Measurements from ENCODE around the gene PERM1. TPM values are rescaled to one million over a fixed set of nuclear protein-coding genes. Genes with fewer than 3 reads are reported as not detected.
A peak's percentile ranks its signal among the peaks of the same experiment; 100 is the strongest.
"Not testable (repeated sequence)": the region's sequence is repeated elsewhere in the genome, so short reads cannot be mapped to it uniquely, and the experiment has no call there.

PERM1 gene
- total and polyA plus RNA-seq, 2 experiments from 2014 or later = 0.45 TPM; not detected in 1

DNA sequence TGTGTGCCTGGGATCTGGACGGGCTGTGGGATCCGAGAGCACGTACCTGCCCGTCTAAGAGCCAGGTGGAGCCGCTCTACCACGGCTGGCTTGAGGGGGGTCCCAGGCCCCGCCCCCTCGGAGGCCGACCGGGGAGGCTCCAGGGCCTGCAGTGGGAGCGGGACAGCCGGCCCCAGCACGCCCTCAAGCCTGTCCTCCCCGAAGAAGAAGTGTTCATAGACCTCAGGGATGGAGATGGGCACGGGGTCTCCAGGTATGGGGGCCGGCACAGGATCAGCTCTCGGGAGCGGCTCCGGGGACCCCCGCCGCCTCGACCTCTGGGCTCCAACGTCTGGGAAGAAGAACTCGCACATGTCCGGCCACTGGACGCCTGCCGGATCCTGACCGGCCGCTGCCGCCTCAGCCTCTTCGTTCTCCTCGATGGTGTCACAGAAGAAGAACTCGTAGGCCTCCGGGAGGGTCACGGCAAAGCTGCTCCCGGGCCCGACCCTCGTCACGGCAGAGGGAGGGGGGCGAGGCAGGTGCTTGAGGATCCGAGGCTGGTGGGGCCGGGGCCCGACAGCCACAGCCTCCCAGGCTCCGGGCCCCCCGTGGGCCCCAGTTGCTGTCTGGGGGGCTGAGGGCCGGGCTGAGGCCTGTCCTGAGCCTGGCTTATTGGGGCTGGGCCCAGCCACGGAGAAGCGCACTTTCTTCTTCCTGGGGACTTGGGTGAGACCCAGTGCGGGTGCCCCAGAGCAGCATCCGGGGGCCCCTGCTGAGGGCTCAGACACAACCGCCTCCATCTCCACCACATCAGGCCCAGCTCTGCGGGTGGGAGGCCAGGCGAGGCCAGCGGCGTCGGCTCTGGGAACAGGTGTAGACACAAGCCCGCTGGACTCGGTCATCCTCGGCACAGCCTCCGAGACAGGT, 2.8 kb downstream of the PERM1 start:
- Histone ChIP-seq H3K4me3 (no peak overlapping the region), H4K20me1 (ENCODE audit: insufficient read depth) (no peaks in the 10 kb centered on the region), H3K36me3 (ENCODE audit: low read depth) (no peaks in the 10 kb centered on the region), H3K27ac (no peak overlapping the region), H3K9me3 (ENCODE audit: low read depth) (no peaks in the 10 kb centered on the region), H3K79me2 (ENCODE audit: insufficient read depth) (no peaks in the 10 kb centered on the region), H2AFZ (no peak overlapping the region), H3K4me2 (ENCODE audit: unreplicated experiment) (no peak overlapping the region), H3K9ac (no peak overlapping the region), H3F3A (ENCODE audit: insufficient read depth) (no peaks in the 10 kb centered on the region), H3K27me3 (replicated peaks; ENCODE audit: insufficient read depth) (peaks cover 10% of the 10 kb centered on the region), H3K9me2 (ENCODE audit: insufficient read depth) (no peaks in the 10 kb centered on the region), H3K4me1 (ENCODE audit: insufficient read depth) (no peaks in the 10 kb centered on the region)
- no peak for DNase-seq
- TF ChIP-seq EZH2phosphoT487 (IDR thresholded peaks at IDR 0.05; ENCODE audit: insufficient read depth, low read depth) = no peak
- TF ChIP-seq EZH2 (IDR thresholded peaks at IDR 0.05; ENCODE audit: insufficient read depth, poor library complexity, severe bottlenecking) = no peak
- in situ Hi-C loops (cut with MboI) = no loop called here
- WGBS, 2 experiments (ENCODE audit: low coverage in 1 of 2, low lambda C conversion rate in 2 of 2, missing lambda C conversion rate in 2 of 2) = 73 to 78% methylated on average over 38 to 52 of the region's 60 CpGs

DNA sequence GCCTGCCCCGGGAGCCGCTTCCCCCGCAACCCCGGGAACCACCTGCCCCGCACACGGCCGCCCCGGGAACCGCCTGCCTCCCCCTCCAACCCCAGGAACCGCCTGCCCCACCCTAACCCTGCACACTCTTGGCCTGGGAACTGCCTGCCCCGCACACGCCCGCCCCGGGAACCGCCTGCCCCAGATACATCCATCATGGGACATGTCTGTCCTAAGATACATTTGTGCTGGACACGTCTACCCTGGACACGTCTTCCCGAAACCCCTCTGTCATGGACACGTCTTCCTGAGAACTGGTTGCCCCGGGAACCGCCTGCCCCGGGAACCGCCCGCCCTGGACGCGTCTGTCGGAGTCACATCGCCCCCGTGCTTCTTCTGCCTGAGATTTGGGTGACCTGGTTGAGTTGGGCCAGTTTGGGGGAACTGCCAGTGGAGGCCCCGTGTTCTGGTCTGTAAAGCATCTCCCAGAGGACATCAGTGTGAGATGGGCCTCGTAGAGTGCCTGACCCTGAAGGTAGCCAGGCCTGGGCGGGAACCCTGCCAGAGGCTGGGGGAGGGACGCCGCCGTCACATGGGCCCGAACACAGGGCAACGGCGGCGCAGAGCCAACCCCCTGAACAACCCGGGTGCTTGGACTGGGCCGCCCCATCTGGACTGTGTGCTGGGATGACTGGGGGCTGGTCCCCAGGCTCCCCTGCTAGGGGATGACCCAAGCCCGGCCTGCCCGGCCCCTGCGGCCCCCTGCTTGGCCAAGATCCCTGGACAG, 3.6 kb downstream of the PERM1 start:
- TF ChIP-seq EZH2 (IDR thresholded peaks at IDR 0.05; ENCODE audit: insufficient read depth, poor library complexity, severe bottlenecking) (no peak), EZH2phosphoT487 (IDR thresholded peaks at IDR 0.05; ENCODE audit: insufficient read depth, low read depth) (no peak)
- no peaks in the 10 kb centered on the region for H3K79me2 ChIP-seq (ENCODE audit: insufficient read depth)
- DNase-seq = no peak
- no peaks in the 10 kb centered on the region for H3K4me1 ChIP-seq (ENCODE audit: insufficient read depth)
- H3K9ac ChIP-seq = no peak overlapping the region
- H3K27me3 ChIP-seq (replicated peaks; ENCODE audit: insufficient read depth) = peaks cover 5% of the 10 kb centered on the region
- H2AFZ ChIP-seq = no peak overlapping the region
- no peaks in the 10 kb centered on the region for H3K36me3 ChIP-seq (ENCODE audit: low read depth)
- H4K20me1 ChIP-seq (ENCODE audit: insufficient read depth) = no peaks in the 10 kb centered on the region
- H3F3A ChIP-seq (ENCODE audit: insufficient read depth) = no peaks in the 10 kb centered on the region
- no peak overlapping the region for H3K4me2 ChIP-seq (ENCODE audit: unreplicated experiment)
- in situ Hi-C loops (cut with MboI) = no loop called here
- 82 to 84% methylated on average over 29 to 40 of the region's 44 CpGs for WGBS, 2 experiments (ENCODE audit: low coverage in 1 of 2, low lambda C conversion rate in 2 of 2, missing lambda C conversion rate in 2 of 2)
- no peak overlapping the region for H3K4me3 ChIP-seq
- no peak overlapping the region for H3K27ac ChIP-seq
- no peaks in the 10 kb centered on the region for H3K9me2 ChIP-seq (ENCODE audit: insufficient read depth)
- H3K9me3 ChIP-seq (ENCODE audit: low read depth) = no peaks in the 10 kb centered on the region

DNA sequence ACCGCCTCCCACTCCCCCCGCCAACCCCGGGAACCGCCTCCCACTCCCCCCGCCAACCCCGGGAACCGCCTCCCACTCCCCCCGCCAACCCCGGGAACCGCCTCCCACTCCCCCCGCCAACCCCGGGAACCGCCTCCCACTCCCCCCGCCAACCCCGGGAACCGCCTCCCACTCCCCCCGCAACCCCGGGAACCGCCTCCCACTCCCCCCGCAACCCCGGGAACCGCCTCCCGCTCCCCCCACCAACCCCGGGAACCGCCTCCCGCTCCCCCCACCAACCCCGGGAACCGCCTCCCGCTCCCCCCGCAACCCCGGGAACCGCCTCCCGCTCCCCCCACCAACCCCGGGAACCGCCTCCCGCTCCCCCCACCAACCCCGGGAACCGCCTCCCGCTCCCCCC, 5.1 kb downstream of the PERM1 start:
- 69% methylated on average over 20 of the region's 39 CpGs; no CpG with 5 or more reads in 1 of the 2 experiments for WGBS, 2 experiments (ENCODE audit: low coverage in 1 of 2, low lambda C conversion rate in 2 of 2, missing lambda C conversion rate in 2 of 2)
- H3K36me3 ChIP-seq (ENCODE audit: low read depth); H2AFZ ChIP-seq; H4K20me1 ChIP-seq (ENCODE audit: insufficient read depth); H3K4me2 ChIP-seq (ENCODE audit: unreplicated experiment); H3K9me2 ChIP-seq (ENCODE audit: insufficient read depth); H3K4me3 ChIP-seq; DNase-seq; H3K27me3 ChIP-seq (replicated peaks; ENCODE audit: insufficient read depth); H3K27ac ChIP-seq; H3F3A ChIP-seq (ENCODE audit: insufficient read depth); H3K79me2 ChIP-seq (ENCODE audit: insufficient read depth); H3K4me1 ChIP-seq (ENCODE audit: insufficient read depth); H3K9me3 ChIP-seq (ENCODE audit: low read depth); H3K9ac ChIP-seq; in situ Hi-C loops (cut with MboI): not testable (repeated sequence)

DNA sequence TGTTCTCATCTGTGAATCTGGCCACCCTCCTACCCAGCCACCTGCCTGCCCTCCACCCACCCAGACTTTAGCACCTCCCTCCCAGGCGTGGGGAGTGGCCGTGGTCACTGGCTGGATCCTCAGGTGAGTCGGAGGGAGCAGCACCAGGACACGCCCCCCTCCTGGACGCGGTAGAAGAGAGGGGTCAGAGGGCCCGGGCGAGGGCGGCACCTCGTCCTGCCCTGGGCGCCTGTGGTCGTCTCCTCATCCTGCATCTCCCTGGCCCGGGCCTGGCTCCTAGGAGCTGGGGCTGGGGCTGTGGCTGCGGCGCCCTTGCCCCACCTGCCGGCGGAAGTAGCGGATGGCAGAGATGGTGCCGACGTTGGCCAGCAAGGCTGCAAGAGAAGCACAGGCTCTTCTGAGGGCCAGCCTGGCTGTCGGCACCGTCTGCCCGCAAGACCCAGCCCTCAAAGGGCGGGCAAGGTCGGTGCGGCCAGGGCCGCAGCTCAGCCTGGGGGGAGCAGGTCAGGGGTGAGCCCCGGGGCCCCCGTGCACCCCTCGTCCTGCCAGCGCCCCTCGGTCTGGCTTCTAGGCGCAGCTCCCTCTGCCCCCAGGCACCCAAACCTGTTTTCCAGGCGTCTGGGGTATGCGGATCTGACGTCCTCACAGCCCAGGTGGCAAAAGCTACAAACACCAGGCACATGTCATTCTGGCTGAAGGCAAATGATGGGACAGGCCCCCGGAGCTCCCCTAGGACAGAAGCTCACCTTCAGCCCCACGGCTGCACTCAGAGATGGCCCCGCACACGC, 5.8 kb downstream of the PERM1 start:
- Histone ChIP-seq H3F3A (ENCODE audit: insufficient read depth) (no peaks in the 10 kb centered on the region), H3K4me2 (ENCODE audit: unreplicated experiment) (peak overlapping the region; percentile 58), H3K4me3 (peak overlapping the region; percentile 45), H2AFZ (peak overlapping the region; percentile 69; the same call in 1 of the 2 replicates), H3K36me3 (ENCODE audit: low read depth) (no peaks in the 10 kb centered on the region), H3K27me3 (replicated peaks; ENCODE audit: insufficient read depth) (no peaks in the 10 kb centered on the region), H3K27ac (no peak overlapping the region), H3K9ac (peak overlapping the region; percentile 28; the same call in 1 of the 2 replicates), H3K9me2 (ENCODE audit: insufficient read depth) (no peaks in the 10 kb centered on the region), H4K20me1 (ENCODE audit: insufficient read depth) (no peaks in the 10 kb centered on the region), H3K4me1 (ENCODE audit: insufficient read depth) (no peaks in the 10 kb centered on the region), H3K9me3 (ENCODE audit: low read depth) (no peaks in the 10 kb centered on the region), H3K79me2 (ENCODE audit: insufficient read depth) (no peaks in the 10 kb centered on the region)
- in situ Hi-C loops (cut with MboI) = no loop called here
- peak; percentile 83 for DNase-seq
- TF ChIP-seq EZH2phosphoT487 (IDR thresholded peaks at IDR 0.05; ENCODE audit: insufficient read depth, low read depth) (no peak), EZH2 (IDR thresholded peaks at IDR 0.05; ENCODE audit: insufficient read depth, poor library complexity, severe bottlenecking) (no peak)
- 5 to 7% methylated on average over 31 of the region's 40 CpGs for WGBS, 2 experiments (ENCODE audit: low coverage in 1 of 2, low lambda C conversion rate in 2 of 2, missing lambda C conversion rate in 2 of 2)

All from GM23248 (cell line).